Measurements from ENCODE around the gene BRMS1. TPM values are rescaled to one million over a fixed set of nuclear protein-coding genes. Genes with fewer than 3 reads are reported as not detected.
A peak's percentile ranks its signal among the peaks of the same experiment; 100 is the strongest.
"Not testable (repeated sequence)": the region's sequence is repeated elsewhere in the genome, so short reads cannot be mapped to it uniquely, and the experiment has no call there.

BRMS1 gene
- polyA plus RNA-seq, 1 experiment: 35.2 TPM

GRCh38 chr11:66313321-66314185 lies 31.4 kb downstream of the BRMS1 start:
- H3K4me3 ChIP-seq (ENCODE audit: low read depth, low read length): peak overlapping the region; percentile 87

DNA sequence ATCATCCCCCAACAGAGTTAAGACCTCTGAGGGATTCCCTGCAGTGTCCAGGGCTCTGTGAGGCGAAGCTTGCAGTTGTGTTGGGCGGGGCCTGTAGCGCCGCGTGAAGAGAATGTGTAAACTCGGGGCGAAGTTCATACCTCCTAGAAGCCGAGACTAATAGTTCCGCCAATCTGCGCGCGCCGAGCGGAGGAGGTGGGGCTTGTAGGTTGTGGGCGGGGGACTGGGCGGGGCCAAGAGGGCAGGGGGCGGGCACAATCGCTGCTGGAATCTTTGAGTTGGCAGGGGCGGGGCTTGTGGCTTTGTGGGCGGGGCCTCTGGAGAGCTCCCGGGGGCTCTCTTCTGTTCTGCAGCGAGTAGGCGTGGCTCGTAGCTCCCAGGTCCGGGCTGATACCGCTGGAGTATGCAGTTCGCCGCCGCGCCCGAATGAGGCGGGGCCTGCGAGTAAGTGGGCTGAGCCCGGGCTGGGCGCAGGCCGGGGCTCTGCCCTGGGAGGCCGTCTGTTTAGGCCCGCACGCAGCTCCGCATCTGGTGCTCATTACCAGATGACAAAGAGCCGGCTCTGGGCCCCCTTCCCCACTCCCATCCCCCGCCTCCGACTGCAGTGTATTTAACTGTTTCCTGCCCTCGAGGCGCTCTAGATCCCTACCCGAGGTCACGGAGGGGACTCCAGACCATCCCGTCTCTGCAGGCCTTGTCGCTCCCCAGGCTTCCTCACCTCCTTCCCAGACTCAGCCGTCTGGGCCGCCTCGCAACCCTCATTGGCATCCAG lies 32.2 kb downstream of the BRMS1 start:
- Histone ChIP-seq H3K27ac (ENCODE audit: low read depth, low read length) (peak overlapping the region; percentile 97), H3K9me3 (ENCODE audit: control insufficient read depth, insufficient read depth, low read length) (peaks cover 8% of the 10 kb centered on the region; the same call in 1 of the 2 replicates), H3K4me3 (ENCODE audit: low read depth, low read length) (peak overlapping the region; percentile 87), H3K27me3 (ENCODE audit: control insufficient read depth, insufficient read depth, low read length) (peaks cover 4% of the 10 kb centered on the region)
- TF ChIP-seq CTCF (IDR thresholded peaks at IDR 0.05; ENCODE audit: low read depth, low read length): no peak
- POLR2A ChIA-PET: interaction anchor here (0.5 to 3.1 kb wide), 22 partner anchors 9 to 748 kb away, joined by 3 to 99 read pairs (median 5); partner anchors contain the start of genes BRMS1, CCDC85B, FOSL1 and PELI3
- CTCF ChIA-PET: interaction anchor here (0.6 to 3.9 kb wide), 21 partner anchors 9 to 960 kb away, joined by 3 to 98 read pairs (median 5); partner anchors contain the start of genes BRMS1, RIN1 and YIF1A
- peak; percentile 99 for DNase-seq (ENCODE audit: low read depth, low spot score)

More at GRCh38 chr11:66313321-66314185, 31.4 kb downstream of the BRMS1 start:
- ChIA-PET POLR2A (interaction anchor here (0.5 to 3.1 kb wide), 17 partner anchors 11 to 749 kb away, joined by 3 to 99 read pairs (median 5); partner anchors contain the start of genes FOSL1, RIN1, SLC29A2 and YIF1A), CTCF (interaction anchor here (0.6 to 3.9 kb wide), 12 partner anchors 8 to 960 kb away, joined by 3 to 98 read pairs (median 6); partner anchors contain the start of genes BRMS1, RIN1 and YIF1A)
- TF ChIP-seq CTCF (IDR thresholded peaks at IDR 0.05; ENCODE audit: low read depth, low read length): peak; percentile 40; the same call in 1 of the 2 replicates
- no peak for DNase-seq (ENCODE audit: low read depth, low spot score)
- Histone ChIP-seq H3K27me3 (ENCODE audit: control insufficient read depth, insufficient read depth, low read length) (no peaks in the 10 kb centered on the region), H3K27ac (ENCODE audit: low read depth, low read length) (peak overlapping the region; percentile 97), H3K9me3 (ENCODE audit: control insufficient read depth, insufficient read depth, low read length) (peaks cover 8% of the 10 kb centered on the region; the same call in 1 of the 2 replicates)

GRCh38 chr11:66311965-66312548 lies 32.8 kb downstream of the BRMS1 start:
- peak; percentile 94 for TF ChIP-seq CTCF (IDR thresholded peaks at IDR 0.05; ENCODE audit: low read depth, low read length)
- H3K9me3 ChIP-seq (ENCODE audit: control insufficient read depth, insufficient read depth, low read length): peaks cover 8% of the 10 kb centered on the region; the same call in 1 of the 2 replicates
- H3K27me3 ChIP-seq (ENCODE audit: control insufficient read depth, insufficient read depth, low read length): peaks cover 7% of the 10 kb centered on the region
- H3K4me3 ChIP-seq (ENCODE audit: low read depth, low read length): peak overlapping the region; percentile 74
- ChIA-PET CTCF (interaction anchor here (0.6 to 3.9 kb wide), 30 partner anchors 10 to 106 kb away, joined by 3 to 98 read pairs (median 5); partner anchors contain the start of genes BRMS1, RAB1B, RIN1 and YIF1A), POLR2A (interaction anchor here (0.7 to 3.1 kb wide), 18 partner anchors 10 to 422 kb away, joined by 3 to 99 read pairs (median 6); partner anchors contain the start of genes BRMS1, CCDC85B, DPP3 and FOSL1)
- peak overlapping the region; percentile 89 for H3K27ac ChIP-seq (ENCODE audit: low read depth, low read length)
- peak; percentile 84 for DNase-seq (ENCODE audit: low read depth, low spot score)

- ChIA-PET CTCF (interaction anchor here (0.6 to 3.9 kb wide), 26 partner anchors 10 to 127 kb away, joined by 3 to 98 read pairs (median 5); partner anchors contain the start of genes BRMS1, MRPL11, RAB1B and RIN1), POLR2A (interaction anchor here (0.7 to 3.1 kb wide), 8 partner anchors 9 to 169 kb away, joined by 3 to 99 read pairs (median 13); partner anchors contain the start of genes DPP3 and RIN1)
- peak overlapping the region; percentile 74 for H3K4me3 ChIP-seq (ENCODE audit: low read depth, low read length)
- peaks cover 7% of the 10 kb centered on the region for H3K27me3 ChIP-seq (ENCODE audit: control insufficient read depth, insufficient read depth, low read length)
- TF ChIP-seq CTCF (IDR thresholded peaks at IDR 0.05; ENCODE audit: low read depth, low read length): no peak
- peak overlapping the region; percentile 89 for H3K27ac ChIP-seq (ENCODE audit: low read depth, low read length)
- no peak for DNase-seq (ENCODE audit: low read depth, low spot score)
- peaks cover 8% of the 10 kb centered on the region; the same call in 1 of the 2 replicates for H3K9me3 ChIP-seq (ENCODE audit: control insufficient read depth, insufficient read depth, low read length)
Measured at GRCh38 chr11:66311470-66311964, 33.4 kb downstream of the BRMS1 start.

- not testable (repeated sequence) for H3K4me3 ChIP-seq (ENCODE audit: low read depth, low read length); DNase-seq (ENCODE audit: low read depth, low spot score); H3K27me3 ChIP-seq (ENCODE audit: control insufficient read depth, insufficient read depth, low read length); H3K9me3 ChIP-seq (ENCODE audit: control insufficient read depth, insufficient read depth, low read length); H3K27ac ChIP-seq (ENCODE audit: low read depth, low read length)
- ChIA-PET CTCF (interaction anchor here (0.6 to 3.9 kb wide), 25 partner anchors 9 to 128 kb away, joined by 3 to 98 read pairs (median 5); partner anchors contain the start of genes BRMS1, MRPL11, RAB1B and RIN1), POLR2A (interaction anchor here (0.7 to 3.1 kb wide), 5 partner anchors 16 to 169 kb away, joined by 3 to 99 read pairs (median 18); partner anchors contain the start of genes DPP3 and RIN1)
Measured at GRCh38 chr11:66310803-66311440, 34.0 kb downstream of the BRMS1 start.
